NCI-H2171 treated with DMSO at 0.1 percent for 48 hours (cell line): ENCODE results near the gene CERK.
"Not testable (repeated sequence)": the region's sequence is repeated elsewhere in the genome, so short reads cannot be mapped to it uniquely, and the experiment has no call there.

Experiments used
- DNase-seq: peaks from one replicate; lab custom pipeline; 2025; lab: John Stamatoyannopoulos, UW

Gene CERK

GRCh38 chr22:46737976-46738646 lies at the start of gene CERK:
Gene CERK, minus strand, starts transcription at chr22:46738252. Its CDS starts 104 bp downstream, at chr22:46738148.
- peak; percentile 64 for DNase-seq

- DNase-seq = no peak
Observed at GRCh38 chr22:46783721-46784120, 45.7 kb upstream of the CERK start.

- not testable (repeated sequence) for DNase-seq
Observed at GRCh38 chr22:46782200-46782599, 44.1 kb upstream of the CERK start.

- DNase-seq = no peak
Observed at GRCh38 chr22:46781291-46781690, 43.2 kb upstream of the CERK start.

GRCh38 chr22:46780453-46780852 lies 42.4 kb upstream of the CERK start:
- no peak for DNase-seq

GRCh38 chr22:46779651-46780050 lies 41.6 kb upstream of the CERK start:
- no peak for DNase-seq

GRCh38 chr22:46779023-46779422 lies 41.0 kb upstream of the CERK start:
- DNase-seq = no peak

GRCh38 chr22:46777609-46777970 lies 39.5 kb upstream of the CERK start:
- peak; percentile 42 for DNase-seq

GRCh38 chr22:46776876-46777608 lies 39.0 kb upstream of the CERK start:
- DNase-seq = no peak

GRCh38 chr22:46775850-46776826 lies 38.1 kb upstream of the CERK start:
- no peak for DNase-seq

GRCh38 chr22:46774980-46775849 lies 37.2 kb upstream of the CERK start:
- DNase-seq = peak; percentile 38

GRCh38 chr22:46774253-46774979 lies 36.4 kb upstream of the CERK start:
- no peak for DNase-seq

- DNase-seq = no peak
Observed at GRCh38 chr22:46773076-46773475, 35.0 kb upstream of the CERK start.

GRCh38 chr22:46770726-46771125 lies 32.7 kb upstream of the CERK start:
- DNase-seq = no peak

- no peak for DNase-seq
Observed at GRCh38 chr22:46770151-46770641, 32.1 kb upstream of the CERK start.

- no peak for DNase-seq
Observed at GRCh38 chr22:46769706-46770105, 31.7 kb upstream of the CERK start.

- peak; percentile 92 for DNase-seq
Observed at GRCh38 chr22:46769191-46769675, 31.2 kb upstream of the CERK start.

- DNase-seq = peak; percentile 8
Observed at GRCh38 chr22:46767249-46767985, 29.4 kb upstream of the CERK start.

- DNase-seq = no peak
Observed at GRCh38 chr22:46766611-46767010, 28.6 kb upstream of the CERK start.
